Hepatocyte (in vitro differentiated cells): ENCODE measurements around the gene INTS15.

Experiments
- EZH2phosphoT487 ChIP-seq: fragments of 200-600 bp; sonication (generic); IDR thresholded peaks from one replicate; pipeline ENCODE4 v1.6.1; 2018; ENCODE audit warnings: antibody characterized with exemption, mild to moderate bottlenecking, low read depth, moderate library complexity; ENCODE audit not compliant: unreplicated experiment, severe bottlenecking
- TF ChIP-seq, protein P1 (sequence below): fragments of 200-600 bp; sonication (generic); IDR thresholded peaks from 2 replicates; pipeline ENCODE4 v1.5.1; 2016; ENCODE audit warnings: antibody characterized with exemption, mild to moderate bottlenecking; ENCODE audit not compliant: poor library complexity

DNA sequence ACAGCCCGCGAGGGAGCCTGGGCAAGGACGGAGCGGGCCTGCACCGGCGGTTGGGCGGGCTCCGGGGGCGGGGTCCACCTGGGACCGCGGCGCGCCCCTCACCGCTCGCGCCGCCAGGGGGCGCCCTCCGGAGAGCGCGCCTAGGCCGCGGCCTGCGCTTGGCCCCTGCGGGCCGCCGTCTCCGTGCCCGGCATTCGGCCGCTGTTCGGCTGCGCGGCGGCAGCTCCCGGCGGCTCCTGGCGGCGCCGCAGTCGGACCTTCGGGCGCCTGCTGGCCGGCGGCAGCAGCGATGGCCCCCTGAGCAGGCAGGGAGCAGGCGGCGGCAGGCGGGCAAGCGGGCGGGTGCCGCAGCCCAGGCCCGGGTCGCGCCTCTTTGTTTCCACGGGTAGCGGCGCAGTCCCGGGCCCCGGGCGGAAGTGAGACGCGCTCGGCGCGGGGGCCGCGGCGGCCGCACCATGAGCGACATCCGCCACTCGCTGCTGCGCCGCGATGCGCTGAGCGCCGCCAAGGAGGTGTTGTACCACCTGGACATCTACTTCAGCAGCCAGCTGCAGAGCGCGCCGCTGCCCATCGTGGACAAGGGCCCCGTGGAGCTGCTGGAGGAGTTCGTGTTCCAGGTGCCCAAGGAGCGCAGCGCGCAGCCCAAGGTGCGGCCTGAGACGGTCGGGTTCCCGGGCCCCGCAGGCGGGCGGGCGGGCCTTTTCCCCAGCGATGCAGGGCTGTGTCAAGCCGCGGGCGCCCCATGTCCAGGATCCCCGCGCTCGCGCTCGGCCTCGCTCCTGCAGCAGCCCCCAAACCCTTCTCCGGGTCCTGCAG is at the start of gene INTS15:
- TF ChIP-seq, protein P1, sequence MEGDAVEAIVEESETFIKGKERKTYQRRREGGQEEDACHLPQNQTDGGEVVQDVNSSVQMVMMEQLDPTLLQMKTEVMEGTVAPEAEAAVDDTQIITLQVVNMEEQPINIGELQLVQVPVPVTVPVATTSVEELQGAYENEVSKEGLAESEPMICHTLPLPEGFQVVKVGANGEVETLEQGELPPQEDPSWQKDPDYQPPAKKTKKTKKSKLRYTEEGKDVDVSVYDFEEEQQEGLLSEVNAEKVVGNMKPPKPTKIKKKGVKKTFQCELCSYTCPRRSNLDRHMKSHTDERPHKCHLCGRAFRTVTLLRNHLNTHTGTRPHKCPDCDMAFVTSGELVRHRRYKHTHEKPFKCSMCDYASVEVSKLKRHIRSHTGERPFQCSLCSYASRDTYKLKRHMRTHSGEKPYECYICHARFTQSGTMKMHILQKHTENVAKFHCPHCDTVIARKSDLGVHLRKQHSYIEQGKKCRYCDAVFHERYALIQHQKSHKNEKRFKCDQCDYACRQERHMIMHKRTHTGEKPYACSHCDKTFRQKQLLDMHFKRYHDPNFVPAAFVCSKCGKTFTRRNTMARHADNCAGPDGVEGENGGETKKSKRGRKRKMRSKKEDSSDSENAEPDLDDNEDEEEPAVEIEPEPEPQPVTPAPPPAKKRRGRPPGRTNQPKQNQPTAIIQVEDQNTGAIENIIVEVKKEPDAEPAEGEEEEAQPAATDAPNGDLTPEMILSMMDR: peak; percentile 56
- TF ChIP-seq EZH2phosphoT487: no peak
